Measurements from ENCODE around the gene BSN. TPM values are rescaled to one million over a fixed set of nuclear protein-coding genes. Genes with fewer than 3 reads are reported as not detected.

The BSN gene
- total and polyA plus RNA-seq, 2 of the 4 experiments (the other 2 are of a cell fraction): under 0.01 to 0.03 TPM

GRCh38 chr3:49617390-49618013, 63.2 kb downstream of the BSN start:
- dilution Hi-C loops (cut with HindIII; ENCODE audit: low sequenced_read_pairs, unreplicated experiment) (no loop called here), in situ Hi-C loops (cut with MboI; ENCODE audit: low sequenced_read_pairs) (no loop called here), intact Hi-C loops (cut with micrococcal nuclease) (loop anchor here (5.0 kb wide), 1 partner anchor 50 kb away; no protein-coding TSS in a partner anchor)
- Histone ChIP-seq H2BK5ac (ENCODE audit: low read depth, low read length, poor library complexity, severe bottlenecking) (no peak overlapping the region), H3K4me2 (ENCODE audit: low read depth, low read length) (no peak overlapping the region), H3K27me3 (ENCODE audit: control insufficient read depth, insufficient read depth, low read length) (peaks cover 21% of the 10 kb centered on the region), H3K56ac (ENCODE audit: extremely low read depth, insufficient read depth, low read length) (no peak overlapping the region), H2AFZ (replicated peaks; ENCODE audit: low read length, poor library complexity) (peak overlapping the region; percentile 29), H3K9ac (ENCODE audit: low read depth, low read length) (no peak overlapping the region), H3K14ac (replicated peaks; ENCODE audit: low read depth, low read length) (no peak overlapping the region), H4K91ac (ENCODE audit: insufficient read depth, low read depth, low read length) (no peak overlapping the region), H3K27ac (ENCODE audit: insufficient read depth, low read length) (no peak overlapping the region), H4K8ac (ENCODE audit: low read depth in 2 of 2, low read length in 2 of 2) (no peak overlapping the region), H2AK9ac (replicated peaks; ENCODE audit: low read depth, low read length, poor library complexity) (no peak overlapping the region), H3K79me1 (ENCODE audit: low read depth in 1 of 2, low read length in 2 of 2) (no peaks in the 10 kb centered on the region), H3K4me1 (ENCODE audit: control insufficient read depth, insufficient read depth, low read length) (peaks cover 5% of the 10 kb centered on the region), H3K36me3 (ENCODE audit: control insufficient read depth, insufficient read depth, low read length) (no peaks in the 10 kb centered on the region), H2BK20ac (ENCODE audit: low read depth, low read length) (no peak overlapping the region), H3K23ac (ENCODE audit: low read depth, low read length) (no peak overlapping the region), H4K5ac (ENCODE audit: low read depth, low read length) (no peak overlapping the region), H3K9me1 (ENCODE audit: insufficient read depth, low read length) (no peaks in the 10 kb centered on the region; the same call in 1 of the 2 replicates), H4K20me1 (ENCODE audit: insufficient read depth, low read length) (no peaks in the 10 kb centered on the region), H2BK120ac (ENCODE audit: low read depth, low read length) (no peak overlapping the region), H3K4ac (ENCODE audit: low read depth, low read length) (no peak overlapping the region), H3K9me3 (ENCODE audit: control insufficient read depth, insufficient read depth, low read length) (no peaks in the 10 kb centered on the region), H3K4me3 (ENCODE audit: insufficient read depth, low read depth, low read length) (no peak overlapping the region), H2BK15ac (ENCODE audit: low read depth, low read length) (no peak overlapping the region), H2AK5ac (ENCODE audit: low read depth, low read length) (no peak overlapping the region), H3K18ac (ENCODE audit: low read depth, low read length) (no peak overlapping the region)
- DNase-seq (no peak), ATAC-seq (ENCODE audit: low read depth) (no peak)
- WGBS, 2 experiments (ENCODE audit: extremely low coverage in 2 of 2, insufficient read length in 1 of 2): no CpG with 5 or more reads among the region's 7 CpGs
- TF ChIP-seq POLR2A (IDR thresholded peaks at IDR 0.05; ENCODE audit: low read depth, low read length) (no peak), CHD1 (IDR thresholded peaks at IDR 0.05; ENCODE audit: low read depth, low read length) (no peak), FOS (IDR thresholded peaks at IDR 0.05; ENCODE audit: low read depth, low read length) (no peak), USF2 (IDR thresholded peaks at IDR 0.05; ENCODE audit: low read depth, low read length) (no peak), CTCF (conservative IDR thresholded peaks at IDR 0.05; ENCODE audit: low read depth, low read length) (no peak), RAD21 (IDR thresholded peaks at IDR 0.05; ENCODE audit: low read length) (no peak), MAZ (IDR thresholded peaks at IDR 0.05; ENCODE audit: borderline replicate concordance, low read depth, low read length) (no peak), CEBPB (IDR thresholded peaks at IDR 0.05; ENCODE audit: low read depth, low read length) (no peak), ELK1 (IDR thresholded peaks at IDR 0.05; ENCODE audit: borderline replicate concordance, low read depth, low read length) (no peak), MXI1 (IDR thresholded peaks at IDR 0.05; ENCODE audit: borderline replicate concordance, low read depth, low read length) (no peak), SMC3 (IDR thresholded peaks at IDR 0.05; ENCODE audit: low read depth, low read length) (no peak)
- CTCF ChIA-PET: no interaction called here
- BruUV-seq (replicated peaks): no TSS peak
- POLR2A ChIA-PET (ENCODE audit: unreplicated experiment): no interaction called here

Data from IMR-90 (cell line).